SU-DHL-6 (cell line): ENCODE data around the gene ANKS1B.

Experiments used
- EZH2phosphoT487 ChIP-seq: fragments of 200-600 bp; sonication (generic), shearing (Covaris generic); conservative IDR thresholded peaks from 2 replicates; pipeline ENCODE4 v1.6.1; 2018; ENCODE audit warnings: mild to moderate bottlenecking, antibody characterized with exemption, low read length, moderate library complexity, mixed read lengths
- TF ChIP-seq, protein P1 (sequence below): fragments of 200-600 bp; sonication (generic); IDR thresholded peaks from one replicate; pipeline ENCODE4 v1.5.1; 2017; ENCODE audit warnings: antibody characterized with exemption, mild to moderate bottlenecking, low read length, moderate library complexity; ENCODE audit not compliant: insufficient read depth, poor library complexity, severe bottlenecking

DNA sequence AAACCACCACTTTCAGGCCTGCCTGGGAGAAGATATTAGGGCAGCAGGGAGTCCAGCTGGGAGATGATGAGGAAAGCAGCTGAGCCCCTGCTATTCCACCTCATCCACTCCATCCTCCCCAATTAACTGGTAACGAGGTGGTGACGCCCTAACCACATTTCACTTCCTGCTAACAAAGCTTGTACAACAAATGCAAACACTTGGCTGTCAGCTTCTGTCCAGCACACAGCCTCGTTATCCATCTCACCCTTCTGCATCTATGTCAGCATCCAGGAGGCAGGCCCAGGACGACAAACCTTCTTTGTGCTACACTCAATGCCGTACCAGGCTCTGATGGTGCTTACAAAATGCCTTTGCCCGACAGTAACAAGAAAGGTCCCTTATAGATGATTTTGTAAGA lies 1114.2 kb downstream of the ANKS1B start:
- TF ChIP-seq, protein P1, sequence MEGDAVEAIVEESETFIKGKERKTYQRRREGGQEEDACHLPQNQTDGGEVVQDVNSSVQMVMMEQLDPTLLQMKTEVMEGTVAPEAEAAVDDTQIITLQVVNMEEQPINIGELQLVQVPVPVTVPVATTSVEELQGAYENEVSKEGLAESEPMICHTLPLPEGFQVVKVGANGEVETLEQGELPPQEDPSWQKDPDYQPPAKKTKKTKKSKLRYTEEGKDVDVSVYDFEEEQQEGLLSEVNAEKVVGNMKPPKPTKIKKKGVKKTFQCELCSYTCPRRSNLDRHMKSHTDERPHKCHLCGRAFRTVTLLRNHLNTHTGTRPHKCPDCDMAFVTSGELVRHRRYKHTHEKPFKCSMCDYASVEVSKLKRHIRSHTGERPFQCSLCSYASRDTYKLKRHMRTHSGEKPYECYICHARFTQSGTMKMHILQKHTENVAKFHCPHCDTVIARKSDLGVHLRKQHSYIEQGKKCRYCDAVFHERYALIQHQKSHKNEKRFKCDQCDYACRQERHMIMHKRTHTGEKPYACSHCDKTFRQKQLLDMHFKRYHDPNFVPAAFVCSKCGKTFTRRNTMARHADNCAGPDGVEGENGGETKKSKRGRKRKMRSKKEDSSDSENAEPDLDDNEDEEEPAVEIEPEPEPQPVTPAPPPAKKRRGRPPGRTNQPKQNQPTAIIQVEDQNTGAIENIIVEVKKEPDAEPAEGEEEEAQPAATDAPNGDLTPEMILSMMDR, result no peak
- TF ChIP-seq EZH2phosphoT487, result no peak
